HEK293 (cell line): Measurements from ENCODE around the gene TPO.

Experiments
- CTCF ChIA-PET: fragments of 350-600 bp; formaldehyde crosslinking; extraction: SDS; loops from one replicate; lab custom pipeline; 2021; ENCODE audit warnings: antibody characterized with exemption; lab: Yijun Ruan, JAX
- POLR2A ChIA-PET: fragments of 300-600 bp; formaldehyde crosslinking; extraction: SDS; loops from one replicate; lab custom pipeline; 2020; ENCODE audit warnings: antibody characterized with exemption, inconsistent platforms; lab: Yijun Ruan, JAX
- H3K27ac ChIP-seq: fragments of 200-500 bp; sonication (Bioruptor generic); 2 replicates; pipeline ENCODE4 v1.5.1; 2014; ENCODE audit warnings: low read depth, low read length, control low read depth, inconsistent platforms; ENCODE audit errors: extremely low read depth
- H3K36me3 ChIP-seq, 2 experiments: fragments of 200-500 bp in 1 of 2; sonication (Bioruptor generic) in 1 of 2; 1 replicate in 1 of 2; 2 replicates in 1 of 2; pipeline ENCODE4 v1.5.1; 2014 to 2017; ENCODE audit warnings: inconsistent platforms in 2 of 2, low read length in 2 of 2; ENCODE audit not compliant: control insufficient read depth in 2 of 2, insufficient read depth in 1 of 2
- H3K4me1 ChIP-seq: fragments of 200-500 bp; sonication (Bioruptor generic); 2 replicates; pipeline ENCODE4 v1.5.1; 2014; ENCODE audit warnings: mild to moderate bottlenecking, low read length, inconsistent platforms; ENCODE audit not compliant: control insufficient read depth, insufficient read depth
- H3K4me3 ChIP-seq: 2 replicates; pipeline ENCODE4 v1.5.1; 2011; ENCODE audit warnings: low read depth, mild to moderate bottlenecking, control low read depth, low read length, moderate library complexity
- H3K9me3 ChIP-seq: fragments of 200-500 bp; sonication (Bioruptor generic); 2 replicates; pipeline ENCODE4 v1.5.1; 2014; ENCODE audit warnings: low read depth, low read length, inconsistent platforms; ENCODE audit not compliant: control insufficient read depth, insufficient read depth
- BCL11A ChIP-seq: fragments of 450-650 bp; formaldehyde crosslinking; IDR thresholded peaks from 2 replicates; pipeline ENCODE4 v1.5.1; 2016; ENCODE audit warnings: low read depth, missing biosample characterization, missing genetic modification characterization
- KLF1 ChIP-seq: fragments of 450-650 bp; formaldehyde crosslinking; IDR thresholded peaks from 2 replicates; pipeline ENCODE4 v1.5.1; 2016; ENCODE audit warnings: missing biosample characterization, missing genetic modification characterization
- PRDM2 ChIP-seq: fragments of 450-650 bp; formaldehyde crosslinking; IDR thresholded peaks from 2 replicates; pipeline ENCODE4 v1.5.1; 2016; ENCODE audit warnings: missing biosample characterization, missing genetic modification characterization, borderline replicate concordance
- TCF7L2 ChIP-seq: IDR thresholded peaks from 2 replicates; pipeline ENCODE4 v1.6.1; 2011; ENCODE audit warnings: low read depth, mild to moderate bottlenecking, inconsistent platforms, low read length, moderate library complexity, borderline replicate concordance
- TSHZ1 ChIP-seq: fragments of 450-650 bp; formaldehyde crosslinking; IDR thresholded peaks from 2 replicates; pipeline ENCODE4 v1.5.1; 2016; ENCODE audit warnings: missing biosample characterization, missing genetic modification characterization, borderline replicate concordance
- ZFP41 ChIP-seq: fragments of 450-650 bp; formaldehyde crosslinking; IDR thresholded peaks from 2 replicates; pipeline ENCODE4 v1.5.1; 2016; ENCODE audit warnings: missing biosample characterization, missing genetic modification characterization, borderline replicate concordance
- ZIC2 ChIP-seq: fragments of 450-650 bp; formaldehyde crosslinking; IDR thresholded peaks from 2 replicates; pipeline ENCODE4 v1.5.1; 2016; ENCODE audit warnings: missing biosample characterization, missing genetic modification characterization
- ZNF132 ChIP-seq: fragments of 450-650 bp; formaldehyde crosslinking; IDR thresholded peaks from 2 replicates; pipeline ENCODE4 v1.5.1; 2017; ENCODE audit warnings: missing biosample characterization, missing genetic modification characterization, borderline replicate concordance
- ZNF155 ChIP-seq: fragments of 450-650 bp; formaldehyde crosslinking; IDR thresholded peaks from 2 replicates; pipeline ENCODE4 v1.5.1; 2016; ENCODE audit warnings: missing biosample characterization, missing genetic modification characterization
- ZNF24 ChIP-seq: fragments of 450-650 bp; formaldehyde crosslinking; IDR thresholded peaks from 2 replicates; pipeline ENCODE4 v1.5.1; 2016; ENCODE audit warnings: missing biosample characterization, missing genetic modification characterization
- ZNF362 ChIP-seq: fragments of 450-650 bp; formaldehyde crosslinking; IDR thresholded peaks from 2 replicates; pipeline ENCODE4 v1.5.1; 2016; ENCODE audit warnings: missing biosample characterization, missing genetic modification characterization
- ZNF571 ChIP-seq: fragments of 450-650 bp; formaldehyde crosslinking; IDR thresholded peaks from 2 replicates; pipeline ENCODE4 v1.5.0; 2017; ENCODE audit warnings: missing biosample characterization, missing genetic modification characterization
- ZNF768 ChIP-seq: fragments of 450-650 bp; formaldehyde crosslinking; IDR thresholded peaks from 2 replicates; pipeline ENCODE4 v1.5.1; 2018; ENCODE audit warnings: missing biosample characterization, mild to moderate bottlenecking, missing genetic modification characterization
- ZSCAN23 ChIP-seq: fragments of 450-650 bp; formaldehyde crosslinking; IDR thresholded peaks from 2 replicates; pipeline ENCODE4 v1.5.1; 2016; ENCODE audit warnings: missing biosample characterization, missing genetic modification characterization
- ZSCAN5A ChIP-seq: fragments of 450-650 bp; formaldehyde crosslinking; IDR thresholded peaks from 2 replicates; pipeline ENCODE4 v1.5.1; 2016; ENCODE audit warnings: missing biosample characterization, missing genetic modification characterization

The TPO gene

GRCh38 chr2:1515073-1515430 lies 101.8 kb downstream of the TPO start:
- Histone ChIP-seq H3K36me3 (no peaks in the 10 kb centered on the region), H3K9me3 (no peaks in the 10 kb centered on the region), H3K4me3 (no peak overlapping the region), H3K27ac (no peak overlapping the region), H3K4me1 (no peaks in the 10 kb centered on the region)
- no peak for TF ChIP-seq ZIC2 (tag by site-specific recombination)
- TF ChIP-seq ZNF362 (tag by site-specific recombination), result no peak
- TF ChIP-seq ZNF768 (tag by site-specific recombination), result no peak
- no peak for TF ChIP-seq ZSCAN5A (tag by site-specific recombination)
- TF ChIP-seq TCF7L2, result no peak
- ChIA-PET CTCF (no interaction called here), POLR2A (no interaction called here)

- CTCF ChIA-PET, result interaction anchor here (0.7 kb wide), 1 partner anchor 1014 kb away, joined by 7 read pairs; no protein-coding TSS in a partner anchor
- H3K4me1 ChIP-seq, result no peaks in the 10 kb centered on the region
- TF ChIP-seq PRDM2 (tag by site-specific recombination) (no peak), ZNF24 (tag by site-specific recombination) (no peak), ZNF132 (tag by site-specific recombination) (no peak), BCL11A (tag by site-specific recombination) (no peak), ZFP41 (tag by site-specific recombination) (no peak), TSHZ1 (tag by site-specific recombination) (no peak), ZNF571 (no peak), KLF1 (tag by site-specific recombination) (no peak), ZSCAN23 (tag by site-specific recombination) (no peak), ZNF155 (tag by site-specific recombination) (no peak)
- TF ChIP-seq, all 188 proteins: peak for 0
- no peaks in the 10 kb centered on the region for H3K9me3 ChIP-seq
- H3K4me3 ChIP-seq, result no peak overlapping the region
- H3K27ac ChIP-seq, result no peak overlapping the region
- POLR2A ChIA-PET, result no interaction called here
- no peaks in the 10 kb centered on the region for H3K36me3 ChIP-seq
Observed at GRCh38 chr2:1515986-1516797, 102.9 kb downstream of the TPO start.
